GM20431 (cell line): ENCODE measurements around the gene FOSL2.

ENCODE experiments used
- in situ Hi-C: fragments of 300-500 bp; cut with MseI, MboI; formaldehyde crosslinking; loops from one replicate; pipeline ENCODE4 v1.15.0; 2020; ENCODE audit warnings: low sequenced_read_pairs; ENCODE audit not compliant: unreplicated experiment

Gene FOSL2

GRCh38 chr2:28465148-28465885 lies 72.7 kb downstream of the FOSL2 start:
- in situ Hi-C loops, result no loop called here
